GM12891 (cell line): ENCODE data around the gene POLR1H.

ENCODE experiments used
- POLR2A ChIP-seq: IDR thresholded peaks from 2 replicates; pipeline ENCODE4 v1.6.1; 2011; ENCODE audit warnings: low read depth, low read length, control low read depth
- POLR2AphosphoS5 ChIP-seq: IDR thresholded peaks from 2 replicates; pipeline ENCODE4 v1.6.1; 2011; ENCODE audit warnings: low read depth, low read length, control low read depth

DNA sequence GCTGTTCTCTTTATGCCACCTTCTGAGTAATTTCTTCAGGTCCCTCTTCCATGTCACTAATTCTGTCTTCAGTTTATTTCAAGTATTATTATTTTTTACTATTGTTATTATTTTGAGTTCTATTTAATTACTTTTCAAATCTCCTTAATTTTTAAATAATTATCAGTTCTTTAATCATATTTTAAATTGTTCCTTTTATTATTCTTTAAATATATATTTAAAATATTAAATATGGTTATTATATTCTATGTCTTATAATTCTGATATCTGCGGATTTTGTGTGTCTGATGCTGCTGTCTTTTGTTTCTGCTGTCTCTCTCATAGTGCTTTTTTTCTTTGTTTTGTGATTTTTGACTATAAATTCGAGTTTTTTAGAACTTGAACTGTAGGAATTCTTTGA is 2.2 kb downstream of the POLR1H start:
- TF ChIP-seq POLR2A: no peak
- TF ChIP-seq POLR2AphosphoS5: no peak
